Uterus (tissue), 2 donors: ENCODE results near the gene BIVM.

Experiments
- POLR2A ChIP-seq, 2 donors: fragments of 450-650 bp; IDR thresholded peaks; one replicate each; pipeline ENCODE4 v1.6.1; 2016; ENCODE audit warnings: antibody characterized with exemption in 2 of 2, mild to moderate bottlenecking in 1 of 2, moderate library complexity in 1 of 2
- TF ChIP-seq, protein P1 (sequence below), 4 experiments: fragments of 200-600 bp in 2 of 4; fragments of 450-650 bp in 2 of 4; sonication (generic) in 2 of 4; IDR thresholded peaks; one replicate each; pipeline ENCODE4 v1.5.1; 2016 to 2019; ENCODE audit warnings: antibody characterized with exemption in 4 of 4, mild to moderate bottlenecking in 2 of 4, moderate library complexity in 1 of 4

DNA sequence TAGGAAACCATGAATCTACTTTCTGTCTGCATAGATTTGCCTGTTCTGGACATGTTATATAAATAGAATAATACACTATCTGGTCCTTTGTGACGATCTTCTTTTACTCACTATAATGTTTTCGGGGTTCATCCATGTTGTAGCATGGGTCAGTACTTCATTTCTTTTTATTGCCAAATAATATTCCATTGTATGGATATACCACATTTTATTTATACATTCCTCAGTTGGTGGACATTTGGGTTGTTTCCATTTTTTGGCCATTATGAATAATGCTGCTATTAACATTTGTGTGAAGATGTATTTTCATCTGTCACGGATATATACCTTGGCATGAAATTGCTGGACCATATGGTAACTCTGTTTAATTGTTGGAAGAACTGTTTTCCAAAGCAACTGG is 6.8 kb downstream of the BIVM start:
- TF ChIP-seq, protein P1, sequence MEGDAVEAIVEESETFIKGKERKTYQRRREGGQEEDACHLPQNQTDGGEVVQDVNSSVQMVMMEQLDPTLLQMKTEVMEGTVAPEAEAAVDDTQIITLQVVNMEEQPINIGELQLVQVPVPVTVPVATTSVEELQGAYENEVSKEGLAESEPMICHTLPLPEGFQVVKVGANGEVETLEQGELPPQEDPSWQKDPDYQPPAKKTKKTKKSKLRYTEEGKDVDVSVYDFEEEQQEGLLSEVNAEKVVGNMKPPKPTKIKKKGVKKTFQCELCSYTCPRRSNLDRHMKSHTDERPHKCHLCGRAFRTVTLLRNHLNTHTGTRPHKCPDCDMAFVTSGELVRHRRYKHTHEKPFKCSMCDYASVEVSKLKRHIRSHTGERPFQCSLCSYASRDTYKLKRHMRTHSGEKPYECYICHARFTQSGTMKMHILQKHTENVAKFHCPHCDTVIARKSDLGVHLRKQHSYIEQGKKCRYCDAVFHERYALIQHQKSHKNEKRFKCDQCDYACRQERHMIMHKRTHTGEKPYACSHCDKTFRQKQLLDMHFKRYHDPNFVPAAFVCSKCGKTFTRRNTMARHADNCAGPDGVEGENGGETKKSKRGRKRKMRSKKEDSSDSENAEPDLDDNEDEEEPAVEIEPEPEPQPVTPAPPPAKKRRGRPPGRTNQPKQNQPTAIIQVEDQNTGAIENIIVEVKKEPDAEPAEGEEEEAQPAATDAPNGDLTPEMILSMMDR (IDR thresholded peaks at IDR 0.05): no peak
- no peak for TF ChIP-seq POLR2A (IDR thresholded peaks at IDR 0.05)
